Lower leg skin (tissue), 4 donors: Measurements from ENCODE around the gene ZNF384. TPM values are rescaled to one million over a fixed set of nuclear protein-coding genes. Genes with fewer than 3 reads are reported as not detected.
A peak's percentile ranks its signal among the peaks of the same experiment; 100 is the strongest.

Source experiments
- DNase-seq, 2 donors: peaks; one replicate each; pipeline ENCODE4 v3.0.0-alpha.2; 2019; ENCODE audit warnings: low spot score in 2 of 2
- H3K4me3 ChIP-seq: fragments of 200-600 bp; sonication (generic); 2 replicates; pipeline ENCODE4 v1.5.1; 2017; ENCODE audit warnings: mild to moderate bottlenecking, low read depth; ENCODE audit not compliant: poor library complexity, severe bottlenecking
- POLR2A ChIP-seq, 2 donors: fragments of 450-650 bp; IDR thresholded peaks; one replicate each; pipeline ENCODE4 v1.6.1; 2016 to 2017; ENCODE audit warnings: antibody characterized with exemption in 2 of 2, mild to moderate bottlenecking in 1 of 2, moderate library complexity in 1 of 2
- WGBS, 2 donors: methylation state at CpG; one replicate each; pipeline ENCODE4 v1.1.5; 2018; 5-methylcytosine and 5-hydroxymethylcytosine counted together
- intact Hi-C: fragments of 100-400 bp; cut with DNase I; formaldehyde crosslinking; loops from one replicate; pipeline ENCODE4 v1.15.0; 2023; ENCODE audit warnings: low total_unique reads
- total RNA-seq, 4 donors: library from RNA; depleted of rRNA; stranded (reverse); fragments of >200 nt; gene quantifications; one replicate each; pipeline ENCODE4 v1.1.0, GENCODE V29; 2016
- TF ChIP-seq, protein P1 (sequence below), 3 donors: fragments of 450-650 bp; IDR thresholded peaks; one replicate each; pipeline ENCODE4 v1.5.1; 2016; ENCODE audit warnings: antibody characterized with exemption in 3 of 3, mild to moderate bottlenecking in 3 of 3, moderate library complexity in 2 of 3

Gene ZNF384
- total RNA-seq, 4 donors from 2014 or later: 22.7 to 79.9 (median 33.7) TPM

DNA sequence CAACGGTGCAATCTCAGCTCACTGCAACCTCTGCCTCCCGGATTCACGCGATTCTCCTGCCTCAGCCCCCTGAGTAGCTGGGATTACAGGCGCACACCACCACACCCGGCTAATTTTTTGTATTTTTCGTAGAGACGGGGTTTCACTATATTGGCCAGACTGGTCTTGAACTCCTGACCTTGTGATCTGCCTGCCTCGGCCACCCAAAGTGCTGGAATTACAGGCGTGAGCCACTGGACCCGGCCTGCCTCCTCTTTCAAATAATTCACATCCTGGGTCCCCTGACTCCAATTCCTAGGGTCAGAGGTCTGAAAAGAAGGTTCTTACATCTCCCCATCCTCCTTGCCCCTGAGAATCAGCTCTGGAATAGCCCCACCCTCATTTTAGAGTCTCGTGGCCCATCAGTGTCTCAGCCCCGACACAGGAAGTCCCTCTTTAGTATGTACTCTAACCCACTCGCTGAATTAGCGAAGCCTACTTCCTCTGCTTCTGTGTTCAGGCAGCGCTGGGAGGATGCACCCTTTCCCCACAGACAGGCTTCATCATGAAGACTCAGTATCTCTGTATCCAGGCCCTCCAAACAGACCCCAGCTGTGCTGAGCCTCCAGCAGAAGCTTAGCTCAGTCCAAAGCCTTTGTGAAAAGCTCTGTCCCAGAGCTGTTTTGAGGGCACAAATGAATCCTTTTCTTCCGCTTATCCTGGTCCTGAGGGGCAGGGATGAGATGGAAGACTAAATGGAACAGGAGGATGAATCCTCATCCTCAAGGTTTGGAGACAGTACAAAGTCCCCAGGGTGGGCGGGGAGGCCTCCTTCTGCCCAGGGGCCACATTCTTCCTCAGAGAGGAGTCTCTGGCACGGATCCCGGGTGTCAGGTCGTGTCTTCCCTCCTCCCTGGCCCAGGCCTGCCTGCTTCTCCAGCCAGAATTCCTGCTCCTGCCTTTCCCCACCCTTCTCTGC, 56.9 kb downstream of the ZNF384 start:
- TF ChIP-seq, protein P1, sequence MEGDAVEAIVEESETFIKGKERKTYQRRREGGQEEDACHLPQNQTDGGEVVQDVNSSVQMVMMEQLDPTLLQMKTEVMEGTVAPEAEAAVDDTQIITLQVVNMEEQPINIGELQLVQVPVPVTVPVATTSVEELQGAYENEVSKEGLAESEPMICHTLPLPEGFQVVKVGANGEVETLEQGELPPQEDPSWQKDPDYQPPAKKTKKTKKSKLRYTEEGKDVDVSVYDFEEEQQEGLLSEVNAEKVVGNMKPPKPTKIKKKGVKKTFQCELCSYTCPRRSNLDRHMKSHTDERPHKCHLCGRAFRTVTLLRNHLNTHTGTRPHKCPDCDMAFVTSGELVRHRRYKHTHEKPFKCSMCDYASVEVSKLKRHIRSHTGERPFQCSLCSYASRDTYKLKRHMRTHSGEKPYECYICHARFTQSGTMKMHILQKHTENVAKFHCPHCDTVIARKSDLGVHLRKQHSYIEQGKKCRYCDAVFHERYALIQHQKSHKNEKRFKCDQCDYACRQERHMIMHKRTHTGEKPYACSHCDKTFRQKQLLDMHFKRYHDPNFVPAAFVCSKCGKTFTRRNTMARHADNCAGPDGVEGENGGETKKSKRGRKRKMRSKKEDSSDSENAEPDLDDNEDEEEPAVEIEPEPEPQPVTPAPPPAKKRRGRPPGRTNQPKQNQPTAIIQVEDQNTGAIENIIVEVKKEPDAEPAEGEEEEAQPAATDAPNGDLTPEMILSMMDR (IDR thresholded peaks at IDR 0.05): no peak
- no peak for TF ChIP-seq POLR2A (IDR thresholded peaks at IDR 0.05)
- H3K4me3 ChIP-seq: no peak overlapping the region
- WGBS, 2 donors: 50 to 51% methylated on average over 21 of the region's 21 CpGs
- DNase-seq: peak in 1 of 2 donors; percentile 39
- intact Hi-C loops: no loop called here

DNA sequence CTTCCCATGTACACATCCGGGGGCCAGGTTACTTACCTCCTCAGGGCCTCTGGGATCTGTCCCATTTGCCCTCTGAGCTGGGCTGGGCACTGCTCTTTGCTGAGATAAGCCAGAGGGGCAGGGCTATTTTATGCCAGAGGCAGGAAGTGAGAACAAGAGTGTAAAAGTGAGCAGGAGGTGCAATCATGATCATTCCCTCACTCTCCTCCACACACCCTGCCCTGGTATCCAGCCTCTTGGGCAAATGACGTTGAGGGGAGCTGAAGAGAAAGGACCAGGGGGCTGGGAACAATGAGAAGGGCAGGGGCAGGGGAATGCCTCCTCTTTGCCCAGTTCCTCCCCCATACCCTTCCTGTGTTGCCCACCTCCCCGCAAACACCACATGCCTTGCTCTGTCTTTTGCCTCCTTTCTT, 57.6 kb downstream of the ZNF384 start:
- WGBS, 2 donors: 52 to 65% methylated on average over 3 of the region's 3 CpGs
- TF ChIP-seq, protein P1 (IDR thresholded peaks at IDR 0.05): no peak
- intact Hi-C loops: no loop called here
- H3K4me3 ChIP-seq: no peak overlapping the region
- no peak for DNase-seq

DNA sequence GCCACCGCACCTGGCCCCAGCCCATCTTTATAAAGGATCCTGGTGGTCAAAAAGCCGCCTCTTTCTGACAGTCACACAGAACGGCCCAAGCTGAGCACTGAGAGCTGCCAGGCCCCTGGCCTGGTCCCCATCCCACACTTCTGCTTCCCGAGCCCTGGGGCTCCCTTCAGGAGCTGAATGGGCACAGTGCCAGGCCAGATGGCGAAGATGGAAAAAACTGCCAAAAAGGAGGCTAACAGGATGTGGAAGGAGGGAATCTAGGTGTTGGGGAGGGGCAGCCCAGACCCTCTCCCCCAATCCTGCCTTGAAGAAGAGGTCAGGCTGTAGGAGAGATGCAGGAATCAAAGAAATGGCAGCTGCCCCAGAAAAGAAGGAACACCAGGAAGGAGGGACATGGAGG, 58.4 kb downstream of the ZNF384 start:
- 38 to 43% methylated on average over 5 of the region's 5 CpGs for WGBS, 2 donors
- TF ChIP-seq POLR2A (IDR thresholded peaks at IDR 0.05): no peak
- TF ChIP-seq, protein P1 (IDR thresholded peaks at IDR 0.05): no peak
- no peak for DNase-seq
- intact Hi-C loops: no loop called here
- H3K4me3 ChIP-seq: no peak overlapping the region

DNA sequence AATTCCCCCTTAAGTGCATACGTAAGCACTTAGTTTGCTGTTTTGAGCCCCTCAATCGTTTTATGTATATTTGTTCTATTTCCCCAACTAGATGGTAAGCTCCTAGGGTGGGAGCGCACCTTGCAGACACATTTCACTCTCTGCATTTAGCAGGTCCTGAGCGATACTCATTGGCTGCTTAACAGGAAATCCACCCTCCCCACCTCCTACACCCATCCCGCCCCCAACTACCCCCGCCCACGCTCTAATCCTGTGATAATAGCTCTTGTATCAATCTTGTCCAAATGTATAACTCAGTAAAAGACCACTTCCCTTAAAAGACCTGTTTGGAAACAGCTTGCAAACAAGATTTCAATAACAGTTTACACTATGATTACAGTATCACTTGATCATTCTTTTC, 61.6 kb downstream of the ZNF384 start:
- DNase-seq: no peak
- no peak for TF ChIP-seq POLR2A (IDR thresholded peaks at IDR 0.05)
- TF ChIP-seq, protein P1 (IDR thresholded peaks at IDR 0.05): no peak
- WGBS, 2 donors: 67 to 69% methylated on average over 7 of the region's 7 CpGs
- intact Hi-C loops: no loop called here
- H3K4me3 ChIP-seq: no peak overlapping the region

DNA sequence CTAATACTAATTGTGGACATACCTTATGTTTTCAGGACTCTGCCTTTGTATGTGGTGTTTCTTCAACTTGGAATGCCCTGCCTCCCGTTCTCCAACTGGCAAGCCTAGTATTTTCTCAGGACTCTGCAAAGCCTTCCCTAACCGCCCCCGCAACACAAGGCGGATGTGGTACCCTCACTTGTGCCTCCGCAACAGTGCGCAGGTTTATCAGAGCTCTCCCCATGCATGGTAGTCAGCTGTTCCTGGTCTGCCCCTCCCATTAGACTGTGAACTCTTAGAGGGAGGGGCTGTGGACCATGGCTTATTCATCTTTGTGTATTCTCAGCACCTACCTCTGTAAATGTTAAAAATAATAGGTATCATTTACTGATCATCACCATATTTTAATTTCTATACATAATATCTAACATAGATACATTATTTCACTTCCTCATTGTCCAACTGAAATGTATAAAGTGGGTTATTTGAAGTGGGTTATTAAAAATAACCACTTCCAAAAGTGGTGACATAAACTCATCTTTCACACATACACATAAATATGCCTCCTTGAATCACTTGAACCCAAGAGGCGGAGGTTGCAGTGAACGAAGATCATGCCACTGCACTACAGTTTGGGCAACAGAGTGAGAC, 62.4 kb downstream of the ZNF384 start:
- DNase-seq: no peak
- TF ChIP-seq, protein P1 (IDR thresholded peaks at IDR 0.05): no peak
- TF ChIP-seq POLR2A (IDR thresholded peaks at IDR 0.05): no peak
- no peak overlapping the region for H3K4me3 ChIP-seq
- WGBS, 2 donors: 76 to 78% methylated on average over 8 of the region's 8 CpGs
- intact Hi-C loops: no loop called here
